GM19463 (cell line): Measurements from ENCODE around the gene SVIL.
"Not testable (repeated sequence)": the region's sequence is repeated elsewhere in the genome, so short reads cannot be mapped to it uniquely, and the experiment has no call there.

Source experiments
- ATAC-seq: cut with Tn5 transposase; IDR thresholded peaks from one replicate; pipeline ENCODE4 v1.9.1; 2021; ENCODE audit warnings: mild to moderate bottlenecking, moderate library complexity; ENCODE audit not compliant: unreplicated experiment

SVIL gene

DNA sequence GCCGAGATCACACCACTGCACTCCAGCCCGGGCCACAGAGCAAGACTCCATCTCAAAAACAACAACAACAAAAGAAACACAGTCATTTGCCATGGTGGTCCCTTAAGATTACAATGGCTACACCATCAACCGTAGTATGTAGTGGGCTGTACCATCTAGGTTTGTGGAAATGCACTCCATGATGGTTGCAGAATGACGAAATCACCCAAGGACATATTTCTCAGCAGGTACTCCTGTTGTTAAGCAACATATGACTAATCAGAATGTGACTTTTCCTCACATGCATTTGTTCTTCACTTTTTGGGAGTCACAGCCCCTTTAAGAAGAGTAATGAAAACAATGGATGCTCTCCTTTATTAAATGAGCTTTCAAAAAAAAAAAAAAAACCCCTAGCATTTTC is 11.0 kb downstream of the SVIL start:
- no peak for ATAC-seq

GRCh38 chr10:29622382-29622922 is 12.3 kb downstream of the SVIL start:
- no peak for ATAC-seq

DNA sequence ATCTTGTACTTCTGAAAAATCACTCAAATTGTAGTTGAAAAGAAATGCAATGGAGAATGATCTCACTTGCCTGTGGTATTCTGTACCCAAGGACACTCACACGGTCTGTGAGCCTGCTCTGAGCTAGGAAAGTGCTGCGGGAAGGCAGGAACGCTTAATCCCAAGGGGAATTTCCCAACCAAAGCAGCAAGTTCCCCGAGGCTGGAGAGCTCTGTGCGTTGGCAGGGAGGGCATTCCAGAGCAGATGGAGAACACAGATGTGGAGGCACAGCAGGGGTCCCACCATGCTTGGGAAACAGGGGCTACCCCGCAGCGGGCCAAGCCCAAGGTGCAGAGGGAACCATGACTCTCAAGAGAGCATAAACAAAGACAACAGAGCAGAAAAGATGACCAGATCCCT is 13.6 kb downstream of the SVIL start:
- no peak for ATAC-seq

DNA sequence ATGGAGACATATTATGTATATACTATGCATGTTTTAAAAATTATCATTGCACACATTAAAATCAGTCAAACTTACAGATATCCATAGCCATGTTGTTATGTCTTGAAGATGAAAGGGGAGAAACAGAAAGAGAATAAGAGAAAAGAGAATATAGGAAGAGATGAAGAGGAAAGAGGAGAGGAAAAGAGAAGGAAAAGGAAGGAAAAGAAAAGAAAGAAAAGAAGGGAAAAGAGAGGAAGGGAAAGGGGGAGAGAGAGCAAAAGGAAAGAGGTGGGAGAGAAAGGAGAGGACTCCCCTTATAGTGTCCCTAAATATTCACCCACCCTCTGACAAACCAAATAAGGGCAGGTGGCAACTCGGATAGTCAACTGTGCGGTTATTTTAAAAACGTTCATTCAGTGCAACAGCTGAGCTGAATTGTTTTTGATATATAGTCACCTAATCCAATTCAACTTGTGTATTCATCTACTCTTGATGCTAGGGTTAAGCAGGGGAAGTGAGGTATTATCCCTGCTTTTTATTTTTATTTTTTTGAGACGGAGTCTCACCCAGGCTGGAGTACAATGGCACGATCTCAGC is 14.6 kb downstream of the SVIL start:
- ATAC-seq = no peak

DNA sequence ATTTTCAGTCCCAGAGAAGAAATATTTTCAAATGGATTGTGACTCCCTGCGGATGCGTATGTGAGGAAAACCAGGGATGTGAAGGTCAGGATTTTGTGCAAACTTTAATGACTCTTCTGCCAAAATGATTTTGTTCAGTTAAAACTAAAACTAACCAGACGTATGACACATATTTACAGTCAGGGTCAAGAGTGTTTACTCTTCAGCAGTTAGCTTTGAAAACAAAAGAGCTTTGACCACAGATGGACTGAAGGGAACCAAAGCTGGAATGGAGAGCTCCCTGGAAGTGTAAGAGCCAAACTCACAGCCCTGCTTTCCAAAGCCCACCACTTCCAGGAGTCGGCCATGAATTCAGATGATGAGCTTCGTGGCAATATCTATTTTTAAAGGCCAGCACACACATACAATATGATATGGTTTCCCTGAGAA is 15.5 kb downstream of the SVIL start:
- ATAC-seq = no peak

- no peak for ATAC-seq
Measured at GRCh38 chr10:29618341-29619171, 16.2 kb downstream of the SVIL start.

DNA sequence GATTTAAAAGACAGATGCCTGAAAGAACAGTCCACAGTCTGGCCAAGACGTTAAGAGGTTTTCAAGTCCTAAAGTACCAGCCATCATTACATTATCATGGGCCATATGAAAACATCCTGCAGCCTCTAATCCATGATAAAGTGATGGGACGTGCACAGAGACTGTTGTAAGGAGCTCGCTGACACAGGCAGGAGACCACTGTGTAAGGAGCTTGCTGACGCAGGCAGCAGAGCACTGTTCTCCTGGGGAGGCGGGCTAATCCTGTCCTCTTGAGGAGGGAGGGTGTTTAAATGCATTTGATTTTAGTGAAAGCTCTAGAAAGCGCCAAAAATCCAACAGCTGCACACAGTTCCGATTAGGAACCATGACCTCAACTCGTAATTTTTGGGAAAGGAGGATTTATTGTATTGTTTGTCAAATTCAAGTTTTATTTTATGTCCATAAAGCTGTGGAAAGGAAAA is 16.9 kb downstream of the SVIL start:
- no peak for ATAC-seq

GRCh38 chr10:29616542-29616941 is 18.2 kb downstream of the SVIL start:
- no peak for ATAC-seq

DNA sequence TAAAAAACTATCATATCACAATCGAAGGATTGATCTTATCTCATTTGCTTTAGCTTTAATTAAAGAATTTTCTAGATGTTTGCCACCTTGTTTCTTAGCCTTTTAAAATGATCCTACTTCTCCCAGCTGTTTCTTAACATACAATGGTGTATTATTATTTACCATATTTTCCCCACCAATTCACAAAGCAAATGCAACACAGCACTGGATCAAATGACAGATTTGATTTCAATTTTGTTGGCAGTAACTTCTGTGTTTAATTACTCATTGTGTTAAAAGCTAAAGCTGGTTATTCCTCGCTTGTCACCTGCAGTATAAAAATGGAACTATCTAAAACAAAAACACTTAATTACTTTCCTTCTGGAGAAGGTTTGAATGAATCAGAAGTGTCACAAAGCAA is 19.6 kb downstream of the SVIL start:
- ATAC-seq = no peak

DNA sequence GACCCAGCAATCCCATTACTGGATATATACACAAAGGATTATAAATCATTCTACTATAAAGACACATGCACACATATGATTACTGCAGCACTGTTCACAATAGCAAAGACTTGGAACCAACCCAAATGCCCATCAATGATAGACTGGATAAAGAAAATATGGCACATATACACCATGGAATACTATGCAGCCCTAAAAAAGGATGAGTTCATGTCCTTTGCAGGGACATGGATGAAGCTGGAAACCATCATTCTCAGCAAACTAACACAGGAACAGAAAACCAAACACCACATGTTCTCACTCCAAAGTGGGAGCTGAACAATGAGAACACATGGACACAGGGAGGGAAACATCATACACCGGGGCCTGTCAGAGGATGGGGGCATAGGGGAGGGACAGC is 20.5 kb downstream of the SVIL start:
- not testable (repeated sequence) for ATAC-seq

GRCh38 chr10:29613791-29614190 is 21.0 kb downstream of the SVIL start:
- ATAC-seq = no peak

DNA sequence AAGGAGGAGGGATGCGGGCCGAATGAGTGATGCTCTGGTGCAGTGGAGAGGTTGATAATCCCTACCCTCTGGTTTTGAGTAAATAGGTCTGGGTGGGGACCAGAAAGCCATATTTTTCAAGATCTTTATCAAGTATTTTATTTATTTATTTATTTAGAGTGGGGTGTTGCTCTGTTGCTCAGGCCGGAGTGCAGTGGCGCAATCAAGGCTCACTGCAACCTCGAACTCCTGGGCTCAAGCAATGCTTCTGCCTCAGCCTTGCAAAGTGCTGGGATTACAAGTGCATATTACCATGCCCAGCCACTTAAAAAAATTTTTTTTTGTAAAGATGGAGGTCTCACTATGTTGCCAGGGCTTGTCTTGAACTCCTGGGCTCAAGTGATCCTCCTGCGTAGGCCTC is 21.6 kb downstream of the SVIL start:
- no peak for ATAC-seq

GRCh38 chr10:29612657-29613056 is 22.1 kb downstream of the SVIL start:
- no peak for ATAC-seq

DNA sequence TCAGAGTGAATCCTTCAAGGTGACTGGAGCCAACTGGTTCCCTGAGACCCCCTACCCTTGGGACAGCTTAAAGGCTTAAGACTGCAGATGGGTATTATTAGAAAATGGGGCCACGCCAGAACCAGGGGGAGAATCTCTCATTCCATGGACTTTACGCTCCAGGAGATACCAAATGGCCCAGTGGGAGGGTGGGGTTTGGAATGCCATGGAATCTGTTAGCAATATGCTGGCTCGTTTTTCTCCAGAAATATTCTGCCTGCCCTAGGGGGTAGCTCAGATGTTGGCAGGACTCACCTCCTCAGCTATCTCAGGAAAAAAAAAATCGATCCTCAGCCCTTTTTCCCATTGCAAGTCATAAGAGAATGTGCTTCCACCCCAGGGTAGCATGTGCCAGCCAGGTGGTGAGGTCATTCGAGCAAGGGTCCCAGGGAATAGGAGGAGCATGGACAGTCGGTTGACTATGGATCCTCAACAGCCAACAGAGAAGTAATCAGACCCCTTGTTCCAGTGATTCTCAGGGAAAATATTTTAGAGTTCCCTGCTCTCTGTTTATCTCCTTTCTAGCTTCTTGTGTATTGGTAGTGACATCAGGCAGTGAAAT is 22.9 kb downstream of the SVIL start:
- no peak for ATAC-seq

GRCh38 chr10:29610876-29611647 is 23.7 kb downstream of the SVIL start:
- no peak for ATAC-seq

DNA sequence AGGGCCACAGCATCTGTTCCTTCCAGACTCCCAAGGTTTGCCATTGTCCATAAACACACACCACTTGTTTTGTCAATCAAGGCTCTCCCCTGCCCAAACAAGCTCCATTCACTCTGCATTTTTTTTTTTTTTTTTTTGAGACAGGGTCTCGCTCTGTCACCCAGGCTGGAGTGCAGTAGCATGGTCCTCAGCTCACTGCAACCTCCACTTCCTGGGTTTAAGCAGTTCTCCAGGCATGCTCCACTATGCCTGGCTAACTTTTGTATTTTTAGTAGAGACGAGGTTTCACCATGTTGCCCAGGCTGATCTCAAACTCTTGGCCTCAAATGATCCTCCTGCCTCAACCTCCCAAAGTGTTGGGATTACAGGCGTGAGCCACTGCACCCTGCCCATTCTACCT is 24.4 kb downstream of the SVIL start:
- not testable (repeated sequence) for ATAC-seq

- no peak for ATAC-seq
Measured at GRCh38 chr10:29609696-29610095, 25.1 kb downstream of the SVIL start.

GRCh38 chr10:29608476-29609301 is 26.1 kb downstream of the SVIL start:
- no peak for ATAC-seq

DNA sequence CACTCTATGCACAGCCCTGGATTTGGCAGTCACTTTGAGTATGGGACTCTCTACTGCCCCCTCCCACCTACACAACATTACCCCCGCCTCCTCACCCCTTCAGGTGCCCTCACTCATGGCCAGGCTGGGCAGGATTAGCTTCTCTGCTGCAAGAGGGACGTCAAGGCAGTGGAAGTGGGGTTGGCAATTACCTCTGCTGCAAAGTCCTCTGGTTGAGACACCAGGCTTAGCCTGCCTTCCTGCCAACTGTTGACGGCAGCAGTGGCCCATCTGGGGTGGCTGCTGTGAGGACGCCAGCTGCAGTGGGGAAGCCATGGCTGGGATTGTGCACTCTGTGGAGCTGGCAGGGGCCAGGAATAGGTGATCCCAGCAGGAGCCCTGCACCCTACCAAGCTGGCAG is 26.7 kb downstream of the SVIL start:
- ATAC-seq = no peak

GRCh38 chr10:29607576-29607975 is 27.2 kb downstream of the SVIL start:
- ATAC-seq = no peak
